Brain microvascular endothelial cell (primary cell): Measurements from ENCODE around the gene RPS16.
"Not testable (repeated sequence)": the region's sequence is repeated elsewhere in the genome, so short reads cannot be mapped to it uniquely, and the experiment has no call there.

Experiments used
- DNase-seq: peaks from one replicate; pipeline ENCODE4 v3.0.0-alpha.2; 2020
- H3K27ac ChIP-seq: fragments of 250-450 bp; sonication (Bioruptor Pico); 2 replicates; pipeline ENCODE4 v1.5.1; 2020; ENCODE audit warnings: mild to moderate bottlenecking, moderate library complexity
- H3K27me3 ChIP-seq: fragments of 250-450 bp; sonication (Bioruptor Pico); replicated peaks from 2 replicates; pipeline ENCODE4 v1.5.1; 2020; ENCODE audit warnings: mild to moderate bottlenecking
- H3K36me3 ChIP-seq: fragments of 250-450 bp; sonication (Bioruptor Pico); replicated peaks from 2 replicates; pipeline ENCODE4 v1.5.1; 2020; ENCODE audit warnings: mild to moderate bottlenecking
- H3K4me3 ChIP-seq: 2 replicates; pipeline ENCODE4 v1.5.1; 2011; ENCODE audit warnings: low read depth, mild to moderate bottlenecking, control low read depth, low read length, moderate library complexity
- CTCF ChIP-seq: IDR thresholded peaks from 2 replicates; pipeline ENCODE4 v1.5.1; 2011; ENCODE audit warnings: low read depth, mild to moderate bottlenecking, moderate library complexity, low read length, control low read depth, inconsistent platforms; ENCODE audit errors: missing control alignments
- in situ Hi-C: cut with HindIII; loops from 2 replicates; pipeline ENCODE4 v1.10.0; 2017; ENCODE audit warnings: low sequenced_read_pairs, low pct_ligation_motif_present

RPS16 gene

GRCh38 chr19:39465956-39466747, 30.4 kb upstream of the RPS16 start:
- DNase-seq, result no peak
- Histone ChIP-seq H3K36me3 (peaks cover 79% of the 10 kb centered on the region), H3K4me3 (no peak overlapping the region), H3K27ac (no peak overlapping the region), H3K27me3 (no peaks in the 10 kb centered on the region)
- no peak for TF ChIP-seq CTCF
- in situ Hi-C loops, result no loop called here

DNA sequence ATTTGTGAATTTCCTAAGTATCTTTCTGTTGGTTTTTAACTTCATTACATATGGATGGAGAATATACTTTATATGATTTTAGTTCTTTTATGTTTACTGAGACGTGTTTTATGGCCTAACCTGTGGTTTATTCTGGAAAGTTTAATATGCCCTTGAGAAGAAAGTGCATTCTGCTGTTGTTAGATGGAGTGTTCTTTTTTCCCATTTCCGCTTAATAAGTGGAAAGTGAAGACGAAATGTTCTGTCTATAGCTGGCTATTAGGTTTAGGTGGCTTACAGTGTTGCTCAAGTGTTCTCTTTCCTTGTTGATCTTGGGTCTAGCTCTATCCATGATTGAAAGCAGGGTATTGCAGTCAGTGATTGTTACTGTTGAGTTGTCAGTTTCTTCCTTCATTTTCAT, 27.7 kb upstream of the RPS16 start:
- DNase-seq, result no peak
- no peak overlapping the region for H3K27ac ChIP-seq
- H3K27me3 ChIP-seq, result no peaks in the 10 kb centered on the region
- TF ChIP-seq CTCF, result no peak
- H3K36me3 ChIP-seq, result peaks cover 76% of the 10 kb centered on the region
- no peak overlapping the region for H3K4me3 ChIP-seq
- in situ Hi-C loops, result no loop called here

DNA sequence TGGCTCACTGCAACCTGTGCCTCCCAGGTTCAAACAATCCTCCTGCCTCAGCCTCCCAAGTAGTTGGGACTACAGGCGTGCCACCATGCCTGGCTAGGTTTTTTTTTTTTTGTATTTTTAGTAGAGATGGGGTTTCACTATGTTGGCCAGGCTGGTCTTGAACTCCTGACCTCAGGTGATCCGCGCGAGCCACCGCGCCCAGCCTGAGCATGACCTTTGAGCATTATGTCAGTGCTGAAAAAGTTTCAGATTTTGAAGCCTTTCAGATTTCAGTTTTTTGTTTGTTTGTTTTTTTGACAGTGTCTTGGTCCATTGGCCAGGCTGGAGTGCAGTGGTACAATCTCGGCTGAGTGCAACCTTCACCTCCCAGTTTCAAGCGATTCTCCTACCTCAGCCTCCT, 15.5 kb upstream of the RPS16 start:
- H3K27me3 ChIP-seq, in situ Hi-C loops, H3K4me3 ChIP-seq, H3K27ac ChIP-seq, DNase-seq: not testable (repeated sequence)
- peaks cover 33% of the 10 kb centered on the region for H3K36me3 ChIP-seq

DNA sequence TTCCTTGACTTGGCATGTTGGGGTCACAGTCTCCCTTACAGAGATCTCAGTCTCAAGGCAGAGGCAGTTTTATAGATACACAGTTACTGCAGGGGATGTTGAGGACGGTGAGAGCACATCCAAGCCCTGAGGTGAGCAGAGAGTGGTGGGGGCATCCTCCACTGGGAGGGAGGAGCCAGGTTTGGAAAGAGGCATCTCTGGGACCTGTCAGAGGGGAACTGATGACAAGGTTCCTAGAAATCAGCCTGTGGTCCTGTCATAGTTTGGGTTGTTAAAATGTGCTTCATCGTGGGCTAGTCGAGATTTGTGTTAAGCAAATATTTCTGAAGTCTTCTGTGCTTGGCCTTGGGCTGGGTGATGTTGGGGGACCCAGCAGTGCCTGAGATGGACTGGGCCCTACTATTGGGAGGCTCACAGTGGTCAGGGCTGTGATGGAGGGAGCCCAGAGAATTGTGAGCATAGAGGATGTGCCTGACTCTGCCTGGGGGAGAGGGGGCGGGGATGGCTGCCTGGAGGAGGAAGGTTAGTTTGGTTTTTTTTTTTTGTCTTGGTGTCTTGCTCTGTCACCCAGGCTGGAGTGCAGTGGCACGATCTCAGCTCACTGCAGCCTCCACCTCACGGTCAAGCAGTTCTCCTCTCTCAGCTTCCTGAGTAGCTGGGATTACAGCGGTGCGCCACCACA, 13.5 kb upstream of the RPS16 start:
- Histone ChIP-seq H3K4me3 (no peak overlapping the region), H3K27me3 (no peaks in the 10 kb centered on the region), H3K36me3 (peaks cover 23% of the 10 kb centered on the region), H3K27ac (no peak overlapping the region)
- no peak for DNase-seq
- in situ Hi-C loops, result no loop called here
- TF ChIP-seq CTCF, result no peak

GRCh38 chr19:39448271-39448670, 12.5 kb upstream of the RPS16 start:
- Histone ChIP-seq H3K4me3 (no peak overlapping the region), H3K27me3 (no peaks in the 10 kb centered on the region), H3K36me3 (peaks cover 15% of the 10 kb centered on the region), H3K27ac (peak overlapping the region; percentile 62)
- TF ChIP-seq CTCF, result no peak
- in situ Hi-C loops, result no loop called here
- DNase-seq, result peak; percentile 54

DNA sequence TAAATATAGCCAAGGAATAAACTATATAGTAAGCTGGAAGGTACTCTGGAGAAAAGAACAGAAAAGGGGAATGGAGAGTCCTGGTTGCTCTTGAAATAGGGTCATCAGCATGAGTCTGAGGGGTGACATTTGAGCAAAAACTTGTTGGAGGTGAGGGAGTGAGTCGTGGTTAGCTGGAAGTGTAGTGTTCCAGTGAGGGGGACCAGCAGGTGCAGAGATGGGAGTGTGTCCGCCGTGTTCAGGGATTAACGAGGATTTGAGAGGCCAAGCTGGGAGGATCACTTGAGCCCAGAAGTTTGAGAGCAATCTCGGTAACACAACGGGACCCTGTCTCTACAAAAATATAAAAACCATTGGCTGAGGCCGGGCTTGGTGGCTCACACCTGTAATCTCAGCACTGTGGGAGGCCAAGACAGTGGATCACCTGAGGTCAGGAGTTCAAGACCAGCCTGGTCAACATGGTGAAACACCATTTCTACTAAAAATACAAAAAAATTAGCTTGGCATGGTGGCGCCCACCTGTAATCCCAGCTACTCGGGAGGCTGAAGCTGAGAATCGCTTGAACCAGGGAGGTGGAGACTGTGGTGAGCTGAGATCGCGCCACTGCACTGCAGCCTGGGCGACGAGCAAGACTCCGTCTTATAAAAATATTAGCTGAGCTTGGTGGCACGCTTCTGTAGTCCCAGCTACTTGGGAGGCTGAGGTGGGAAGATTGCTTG, 10.8 kb upstream of the RPS16 start:
- DNase-seq, result no peak
- no peaks in the 10 kb centered on the region for H3K27me3 ChIP-seq
- H3K4me3 ChIP-seq, result peak overlapping the region; percentile 99
- peak overlapping the region; percentile 96 for H3K27ac ChIP-seq
- no peak for TF ChIP-seq CTCF
- in situ Hi-C loops, result no loop called here
- peaks cover 6% of the 10 kb centered on the region for H3K36me3 ChIP-seq
